ENCODE measurements around the gene FRMD5. TPM values are rescaled to one million over a fixed set of nuclear protein-coding genes. Genes with fewer than 3 reads are reported as not detected.
"Not testable (repeated sequence)": the region's sequence is repeated elsewhere in the genome, so short reads cannot be mapped to it uniquely, and the experiment has no call there.

The FRMD5 gene
- total RNA-seq = 62.4 TPM
- long read RNA-seq, transcript FRMD5-212 (2 exons, 958 nt) = major isoform, 93 of 135 reads
- long read RNA-seq, partial matches to known transcripts = 0 of 135 reads
- long read RNA-seq, other reads (novel, unspliced or antisense) = 42 of 135 reads

DNA sequence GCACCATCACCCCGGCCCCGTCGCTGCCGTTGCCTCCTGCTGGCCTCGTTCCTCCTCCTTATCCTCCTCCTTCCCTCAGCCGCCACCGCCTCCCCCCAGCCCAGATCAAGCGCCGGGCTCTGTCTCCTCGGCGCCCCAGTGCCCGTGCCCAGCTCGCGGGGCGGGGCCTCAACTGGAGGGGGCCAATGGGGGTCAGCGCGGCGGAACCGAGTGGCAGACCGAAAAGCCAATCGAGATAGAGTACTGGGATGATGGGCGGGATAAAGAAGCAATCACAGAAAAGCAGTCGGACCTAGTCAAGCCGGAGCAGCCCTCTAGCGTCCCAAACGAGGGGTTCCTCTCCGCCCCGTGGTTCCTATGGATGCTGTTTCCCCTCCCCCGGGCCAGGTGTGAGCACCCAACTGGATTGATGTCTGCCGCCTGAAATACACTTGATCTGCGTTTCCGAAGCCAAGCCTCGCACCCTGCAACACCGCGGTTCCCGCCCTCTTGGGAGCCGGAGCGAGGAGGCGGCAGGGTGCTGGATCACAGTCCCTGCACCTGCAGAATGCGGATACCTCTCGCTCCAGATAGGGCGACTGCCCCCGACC is at the start of gene FRMD5:
FRMD5 (minus strand) TSS at position 121 of the 590 bp plus-strand sequence.
- peaks cover 71% of the 10 kb centered on the region for H3K27me3 ChIP-seq (ENCODE audit: low read depth)
- peaks cover 25% of the 10 kb centered on the region for H3K4me1 ChIP-seq
- TF ChIP-seq, protein P1, sequence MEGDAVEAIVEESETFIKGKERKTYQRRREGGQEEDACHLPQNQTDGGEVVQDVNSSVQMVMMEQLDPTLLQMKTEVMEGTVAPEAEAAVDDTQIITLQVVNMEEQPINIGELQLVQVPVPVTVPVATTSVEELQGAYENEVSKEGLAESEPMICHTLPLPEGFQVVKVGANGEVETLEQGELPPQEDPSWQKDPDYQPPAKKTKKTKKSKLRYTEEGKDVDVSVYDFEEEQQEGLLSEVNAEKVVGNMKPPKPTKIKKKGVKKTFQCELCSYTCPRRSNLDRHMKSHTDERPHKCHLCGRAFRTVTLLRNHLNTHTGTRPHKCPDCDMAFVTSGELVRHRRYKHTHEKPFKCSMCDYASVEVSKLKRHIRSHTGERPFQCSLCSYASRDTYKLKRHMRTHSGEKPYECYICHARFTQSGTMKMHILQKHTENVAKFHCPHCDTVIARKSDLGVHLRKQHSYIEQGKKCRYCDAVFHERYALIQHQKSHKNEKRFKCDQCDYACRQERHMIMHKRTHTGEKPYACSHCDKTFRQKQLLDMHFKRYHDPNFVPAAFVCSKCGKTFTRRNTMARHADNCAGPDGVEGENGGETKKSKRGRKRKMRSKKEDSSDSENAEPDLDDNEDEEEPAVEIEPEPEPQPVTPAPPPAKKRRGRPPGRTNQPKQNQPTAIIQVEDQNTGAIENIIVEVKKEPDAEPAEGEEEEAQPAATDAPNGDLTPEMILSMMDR (IDR thresholded peaks at IDR 0.05; ENCODE audit: borderline replicate concordance) = peak; percentile 55
- H3K27ac ChIP-seq (replicated peaks) = peak within 1 kb of the TSS; percentile 64
- intact Hi-C loops (cut with micrococcal nuclease) = no loop called here
- H3K4me3 ChIP-seq = peak within 1 kb of the TSS; percentile 85
- no peaks in the 10 kb centered on the region for H3K36me3 ChIP-seq
- H3K9me3 ChIP-seq (replicated peaks) = no peaks in the 10 kb centered on the region
- DNase-seq = peak; percentile 80

DNA sequence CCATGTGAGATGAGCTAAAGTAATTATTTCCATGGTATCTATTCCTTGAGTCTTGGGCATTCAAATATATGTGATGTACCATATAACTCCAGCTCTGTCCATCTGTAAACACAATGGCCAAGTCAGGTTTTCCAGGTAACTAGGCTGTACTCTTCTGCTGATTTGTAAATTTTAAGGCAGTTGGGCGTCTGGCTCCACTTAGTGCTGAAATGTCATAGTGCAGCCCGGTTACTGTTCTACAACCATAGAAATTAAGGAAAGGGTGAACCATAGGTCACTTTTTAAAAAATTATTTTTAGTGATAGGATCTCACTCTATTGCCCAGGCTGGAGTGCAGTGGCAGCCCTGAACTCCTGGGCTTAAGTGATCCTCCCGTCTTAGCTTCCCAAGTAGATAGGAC is 48.8 kb upstream of the FRMD5 start:
- TF ChIP-seq, protein P1 (IDR thresholded peaks at IDR 0.05; ENCODE audit: borderline replicate concordance) = no peak
- peaks cover 5% of the 10 kb centered on the region for H3K27me3 ChIP-seq (ENCODE audit: low read depth)
- H3K4me3 ChIP-seq = no peak overlapping the region
- H3K9me3 ChIP-seq (replicated peaks) = no peaks in the 10 kb centered on the region
- no peak for DNase-seq
- H3K4me1 ChIP-seq = no peaks in the 10 kb centered on the region
- no peaks in the 10 kb centered on the region for H3K36me3 ChIP-seq
- intact Hi-C loops (cut with micrococcal nuclease) = no loop called here
- H3K27ac ChIP-seq (replicated peaks) = no peak overlapping the region

DNA sequence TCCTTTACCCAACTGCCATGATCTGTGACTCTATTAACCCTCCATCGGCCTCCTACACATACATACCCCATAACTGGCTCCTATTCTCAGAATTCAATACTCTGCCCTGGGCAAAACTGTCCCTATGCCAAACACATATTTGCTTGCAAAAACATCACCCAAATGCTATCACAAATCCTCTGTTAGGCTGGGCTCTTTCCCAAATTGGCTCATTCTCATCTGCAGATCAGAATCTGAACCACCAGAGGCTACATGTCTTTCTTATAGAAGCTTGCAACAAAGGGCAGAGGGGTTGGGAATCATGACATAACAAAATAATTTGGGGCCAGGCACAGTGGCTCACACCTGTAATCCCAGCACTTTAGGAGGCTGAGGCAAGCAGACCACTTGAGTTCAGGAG is 48.1 kb upstream of the FRMD5 start:
- Histone ChIP-seq H3K27me3 (ENCODE audit: low read depth) (peaks cover 5% of the 10 kb centered on the region), H3K9me3 (replicated peaks) (no peaks in the 10 kb centered on the region), H3K27ac (replicated peaks) (no peak overlapping the region), H3K4me3 (no peak overlapping the region), H3K36me3 (no peaks in the 10 kb centered on the region), H3K4me1 (no peaks in the 10 kb centered on the region)
- TF ChIP-seq, protein P1 (IDR thresholded peaks at IDR 0.05; ENCODE audit: borderline replicate concordance) = no peak
- DNase-seq = no peak
- intact Hi-C loops (cut with micrococcal nuclease) = no loop called here

DNA sequence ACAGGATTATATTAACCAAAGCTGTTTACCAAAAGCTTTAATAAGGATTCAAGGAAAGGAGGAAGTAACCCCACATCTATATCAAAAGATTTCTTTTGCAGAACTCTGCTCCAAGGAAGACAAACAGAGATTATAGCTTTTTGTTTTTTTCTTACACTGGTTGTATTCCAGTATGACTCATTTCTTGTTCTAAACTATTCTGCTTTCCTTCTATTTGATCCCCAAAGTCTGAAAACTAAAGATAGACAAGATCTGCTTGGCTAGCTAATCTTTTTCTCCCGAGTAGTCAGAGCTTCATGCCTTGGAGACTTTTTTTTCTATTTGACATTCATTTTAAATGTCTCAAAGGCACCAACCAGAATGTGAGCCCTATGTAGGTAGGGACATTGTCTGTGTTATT is 36.8 kb upstream of the FRMD5 start:
- DNase-seq = no peak
- H3K9me3 ChIP-seq (replicated peaks) = no peaks in the 10 kb centered on the region
- intact Hi-C loops (cut with micrococcal nuclease) = no loop called here
- TF ChIP-seq, protein P1 (IDR thresholded peaks at IDR 0.05; ENCODE audit: borderline replicate concordance) = no peak
- H3K4me1 ChIP-seq = no peaks in the 10 kb centered on the region
- H3K4me3 ChIP-seq = no peak overlapping the region
- H3K36me3 ChIP-seq = no peaks in the 10 kb centered on the region
- H3K27me3 ChIP-seq (ENCODE audit: low read depth) = peaks cover 20% of the 10 kb centered on the region
- H3K27ac ChIP-seq (replicated peaks) = no peak overlapping the region

DNA sequence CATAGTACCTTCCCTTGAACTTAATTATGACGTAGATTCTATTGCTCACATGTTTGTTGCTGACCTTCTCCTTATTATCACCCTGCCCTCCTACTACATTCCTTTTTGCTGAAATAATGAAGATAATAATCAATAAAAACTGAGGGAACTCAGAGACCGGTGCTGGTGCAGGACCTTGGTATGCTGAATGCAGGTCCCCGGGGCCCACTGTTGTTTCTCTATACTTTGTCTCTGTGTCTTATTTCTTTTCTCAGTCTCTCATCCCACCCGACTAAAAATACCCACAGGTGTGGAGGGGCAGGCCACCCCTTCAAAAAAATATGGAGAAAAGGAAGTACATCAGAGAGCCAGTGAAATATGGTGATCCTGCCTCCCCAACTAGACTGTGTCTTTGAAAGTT is 34.2 kb upstream of the FRMD5 start:
- H3K4me3 ChIP-seq; H3K4me1 ChIP-seq; H3K27ac ChIP-seq (replicated peaks); intact Hi-C loops (cut with micrococcal nuclease); H3K36me3 ChIP-seq; H3K9me3 ChIP-seq (replicated peaks); DNase-seq: not testable (repeated sequence)
- peaks cover 26% of the 10 kb centered on the region for H3K27me3 ChIP-seq (ENCODE audit: low read depth)

DNA sequence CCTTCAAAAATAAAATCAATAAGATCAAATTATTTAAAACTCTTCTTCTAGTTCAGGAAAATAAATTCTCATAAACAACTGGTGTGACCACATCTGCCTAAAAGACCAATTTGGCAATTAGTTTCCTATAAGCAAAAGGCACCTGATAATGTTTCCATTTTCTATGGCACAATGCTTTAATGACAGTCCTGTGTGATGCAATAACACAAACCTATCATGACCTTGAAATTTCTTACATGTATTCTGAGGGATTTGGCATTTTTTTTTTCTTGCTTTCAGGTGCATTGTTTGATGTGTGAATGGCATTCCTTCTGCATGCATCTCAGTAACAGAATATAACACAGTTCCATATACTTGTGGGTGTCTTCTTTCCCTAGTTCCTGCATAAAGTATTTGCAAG is 32.5 kb upstream of the FRMD5 start:
- intact Hi-C loops (cut with micrococcal nuclease) = no loop called here

DNA sequence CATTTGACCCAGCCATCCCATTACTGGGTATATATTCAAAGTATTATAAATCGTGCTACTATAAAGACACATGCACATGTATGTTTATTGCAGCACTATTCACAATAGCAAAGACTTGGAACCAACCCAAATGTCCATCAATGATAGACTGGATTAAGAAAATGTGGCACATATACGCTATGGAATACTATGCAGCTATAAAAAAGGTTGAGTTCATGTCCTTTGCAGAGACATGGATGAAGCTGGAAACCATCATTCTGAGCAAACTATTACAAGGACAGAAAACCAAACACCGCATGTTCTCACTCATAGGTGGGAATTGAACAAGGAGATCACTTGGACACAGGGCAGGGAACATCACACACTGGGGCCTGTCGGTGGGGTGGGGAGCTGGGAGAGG is 31.9 kb upstream of the FRMD5 start:
- H3K4me1 ChIP-seq; DNase-seq; H3K27ac ChIP-seq (replicated peaks); H3K4me3 ChIP-seq; H3K36me3 ChIP-seq; intact Hi-C loops (cut with micrococcal nuclease); H3K9me3 ChIP-seq (replicated peaks): not testable (repeated sequence)
- peaks cover 17% of the 10 kb centered on the region for H3K27me3 ChIP-seq (ENCODE audit: low read depth)

More for the DNA sequence above, 32.5 kb upstream of the FRMD5 start:
- DNase-seq = no peak
- Histone ChIP-seq H3K4me3 (no peak overlapping the region), H3K27ac (replicated peaks) (no peak overlapping the region), H3K9me3 (replicated peaks) (peaks cover 5% of the 10 kb centered on the region), H3K4me1 (no peaks in the 10 kb centered on the region), H3K36me3 (no peaks in the 10 kb centered on the region), H3K27me3 (ENCODE audit: low read depth) (peaks cover 17% of the 10 kb centered on the region)
- TF ChIP-seq, protein P1 (IDR thresholded peaks at IDR 0.05; ENCODE audit: borderline replicate concordance) = no peak

Data from left ventricle myocardium inferior (tissue), 1 donor.